Subcutaneous abdominal adipose tissue (tissue), 5 donors: Measurements from ENCODE around the gene PAPPA2.
"Not testable (repeated sequence)": the region's sequence is repeated elsewhere in the genome, so short reads cannot be mapped to it uniquely, and the experiment has no call there.

Experiments
- H3K27ac ChIP-seq: one replicate; pipeline ENCODE4 v1.7.0; 2013; ENCODE audit warnings: low read depth, mild to moderate bottlenecking, inconsistent platforms, low read length, moderate library complexity
- H3K27me3 ChIP-seq, 5 donors: one replicate each; pipeline ENCODE4 v1.7.0; 2013; ENCODE audit warnings: low read length in 5 of 5, inconsistent platforms in 1 of 5; ENCODE audit not compliant: control insufficient read depth in 5 of 5, insufficient read depth in 4 of 5
- H3K36me3 ChIP-seq, 5 donors: one replicate each; pipeline ENCODE4 v1.7.0; 2013; ENCODE audit warnings: low read length in 5 of 5; ENCODE audit not compliant: control insufficient read depth in 5 of 5, insufficient read depth in 5 of 5
- H3K4me1 ChIP-seq, 5 donors: one replicate each; pipeline ENCODE4 v1.7.0; 2013; ENCODE audit warnings: low read length in 5 of 5, mild to moderate bottlenecking in 3 of 5, moderate library complexity in 1 of 5; ENCODE audit not compliant: control insufficient read depth in 5 of 5, insufficient read depth in 5 of 5
- H3K4me3 ChIP-seq, 5 donors: one replicate each; pipeline ENCODE4 v1.7.0; 2013; ENCODE audit warnings: low read length in 5 of 5, low read depth in 1 of 5
- H3K9ac ChIP-seq, 5 donors: one replicate each; pipeline ENCODE4 v1.7.0; 2013; ENCODE audit warnings: low read length in 5 of 5, mild to moderate bottlenecking in 4 of 5, moderate library complexity in 3 of 5
- H3K9me3 ChIP-seq, 5 donors: one replicate each; pipeline ENCODE4 v1.7.0; 2013; ENCODE audit warnings: low read length in 5 of 5; ENCODE audit not compliant: control insufficient read depth in 5 of 5
- donor health status: healthy.
- donor health status: healthy.
- donor health status: healthy.
- donor health status: healthy.
- donor health status: healthy.

PAPPA2 gene

GRCh38 chr1:176560681-176561080 is 97.7 kb downstream of the PAPPA2 start:
- Histone ChIP-seq H3K9ac (no peak overlapping the region), H3K4me3 (no peak overlapping the region), H3K27ac (peak overlapping the region; percentile 13), H3K27me3 (no peaks in the 10 kb centered on the region), H3K9me3 (no peaks in the 10 kb centered on the region), H3K36me3 (no peaks in the 10 kb centered on the region), H3K4me1 (peaks cover 0 to 41% (median 21%) of the 10 kb centered on the region in 5 donors)

GRCh38 chr1:176561761-176562160 is 98.8 kb downstream of the PAPPA2 start:
- not testable (repeated sequence) for H3K27me3 ChIP-seq, H3K36me3 ChIP-seq, H3K9ac ChIP-seq, H3K27ac ChIP-seq, H3K9me3 ChIP-seq, H3K4me3 ChIP-seq
- H3K4me1 ChIP-seq, result peaks cover 0 to 51% (median 32%) of the 10 kb centered on the region in 5 donors

- peak overlapping the region; percentile 3 for H3K27ac ChIP-seq
- peak overlapping the region in 2 of 5 donors; percentile 17 to 28 for H3K4me3 ChIP-seq
- no peaks in the 10 kb centered on the region for H3K36me3 ChIP-seq
- peaks cover 0 to 23% (median 18%) of the 10 kb centered on the region in 5 donors for H3K4me1 ChIP-seq
- no peaks in the 10 kb centered on the region for H3K9me3 ChIP-seq
- H3K9ac ChIP-seq, result no peak overlapping the region
- H3K27me3 ChIP-seq, result no peaks in the 10 kb centered on the region
Measured at GRCh38 chr1:176566004-176566975, 103.3 kb downstream of the PAPPA2 start.

DNA sequence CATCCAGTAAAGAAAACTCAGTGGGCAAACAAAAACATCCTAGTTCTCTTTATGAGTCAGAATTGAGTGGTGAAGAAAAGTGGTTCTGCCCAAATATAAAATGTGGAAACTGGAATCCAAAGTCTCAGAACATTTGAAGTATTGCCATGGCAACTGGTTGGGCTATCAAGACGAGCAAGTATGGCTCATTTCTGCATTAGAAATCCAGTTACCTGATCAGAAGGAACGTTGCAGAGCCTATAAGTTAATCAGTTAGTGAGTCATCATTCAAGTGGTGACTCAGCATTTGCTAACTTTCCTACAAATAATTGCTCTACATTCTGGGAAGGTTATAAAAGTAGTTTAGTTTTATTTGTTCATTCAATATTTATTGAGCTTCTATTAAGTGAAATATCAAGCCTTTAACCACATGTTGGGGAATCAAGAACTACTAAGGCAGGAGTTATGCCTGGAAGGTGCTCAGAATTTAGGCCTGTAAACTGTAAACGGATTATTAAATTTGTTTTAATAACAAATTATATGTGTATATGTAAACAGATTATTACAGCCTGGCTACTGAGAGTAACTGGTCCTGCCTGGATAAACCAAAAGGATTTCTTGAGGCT is 104.3 kb downstream of the PAPPA2 start:
- H3K9me3 ChIP-seq, result no peaks in the 10 kb centered on the region
- no peak overlapping the region for H3K27ac ChIP-seq
- no peaks in the 10 kb centered on the region for H3K27me3 ChIP-seq
- no peak overlapping the region for H3K4me3 ChIP-seq
- H3K4me1 ChIP-seq, result peaks cover 0 to 23% (median 18%) of the 10 kb centered on the region in 5 donors
- no peaks in the 10 kb centered on the region for H3K36me3 ChIP-seq
- no peak overlapping the region for H3K9ac ChIP-seq

- no peak overlapping the region for H3K9ac ChIP-seq
- H3K27me3 ChIP-seq, result no peaks in the 10 kb centered on the region
- no peak overlapping the region for H3K27ac ChIP-seq
- no peaks in the 10 kb centered on the region for H3K36me3 ChIP-seq
- no peak overlapping the region for H3K4me3 ChIP-seq
- H3K9me3 ChIP-seq, result no peaks in the 10 kb centered on the region
- peaks cover 0 to 23% (median 18%) of the 10 kb centered on the region in 5 donors for H3K4me1 ChIP-seq
Measured at GRCh38 chr1:176568185-176568584, 105.2 kb downstream of the PAPPA2 start.

- Histone ChIP-seq H3K4me1 (peaks cover 0 to 19% (median 10%) of the 10 kb centered on the region in 5 donors), H3K9me3 (no peaks in the 10 kb centered on the region), H3K27ac (no peak overlapping the region)
Measured at GRCh38 chr1:176574756-176575155, 111.8 kb downstream of the PAPPA2 start.

GRCh38 chr1:176575991-176576390 is 113.0 kb downstream of the PAPPA2 start:
- Histone ChIP-seq H3K9me3 (no peaks in the 10 kb centered on the region), H3K4me1 (peaks cover 0 to 19% (median 10%) of the 10 kb centered on the region in 5 donors), H3K36me3 (no peaks in the 10 kb centered on the region), H3K27me3 (no peaks in the 10 kb centered on the region), H3K4me3 (no peak overlapping the region), H3K27ac (no peak overlapping the region), H3K9ac (no peak overlapping the region)

More at GRCh38 chr1:176574756-176575155, 111.8 kb downstream of the PAPPA2 start:
- Histone ChIP-seq H3K27me3 (no peaks in the 10 kb centered on the region), H3K4me3 (no peak overlapping the region), H3K36me3 (no peaks in the 10 kb centered on the region), H3K9ac (no peak overlapping the region)

GRCh38 chr1:176576670-176577069 is 113.7 kb downstream of the PAPPA2 start:
- Histone ChIP-seq H3K9ac (no peak overlapping the region), H3K36me3 (no peaks in the 10 kb centered on the region), H3K4me3 (no peak overlapping the region), H3K27ac (no peak overlapping the region), H3K9me3 (no peaks in the 10 kb centered on the region), H3K4me1 (peaks cover 0 to 19% (median 10%) of the 10 kb centered on the region in 5 donors), H3K27me3 (no peaks in the 10 kb centered on the region)

GRCh38 chr1:176577646-176578197 is 114.7 kb downstream of the PAPPA2 start:
- peaks cover 0 to 19% (median 10%) of the 10 kb centered on the region in 5 donors for H3K4me1 ChIP-seq
- no peaks in the 10 kb centered on the region for H3K9me3 ChIP-seq
- no peaks in the 10 kb centered on the region for H3K36me3 ChIP-seq
- no peak overlapping the region for H3K9ac ChIP-seq
- H3K27ac ChIP-seq, result no peak overlapping the region
- H3K27me3 ChIP-seq, result no peaks in the 10 kb centered on the region
- no peak overlapping the region for H3K4me3 ChIP-seq

DNA sequence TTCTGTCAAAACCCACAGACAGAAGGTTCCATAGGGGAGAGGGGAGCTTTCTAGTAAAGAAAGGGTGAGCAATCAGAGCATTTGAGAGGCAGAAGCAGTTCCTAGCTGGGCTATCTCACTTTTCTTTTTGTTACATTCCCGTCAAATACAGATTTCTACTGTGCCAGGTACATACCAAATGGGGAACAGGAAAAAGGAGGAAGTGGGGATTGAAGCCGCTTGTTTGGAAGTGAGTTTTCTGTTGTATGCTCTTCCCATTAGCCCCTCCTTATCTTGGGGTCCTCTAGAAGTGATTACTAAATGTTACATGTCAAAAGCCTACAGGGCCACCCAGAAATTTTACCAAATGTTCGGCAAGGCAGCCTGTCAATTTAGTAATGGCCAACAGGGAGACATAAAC is 116.1 kb downstream of the PAPPA2 start:
- Histone ChIP-seq H3K27ac (no peak overlapping the region), H3K4me1 (peaks cover 0 to 19% (median 10%) of the 10 kb centered on the region in 5 donors), H3K9ac (no peak overlapping the region)

More for the DNA sequence above, 116.1 kb downstream of the PAPPA2 start:
- Histone ChIP-seq H3K36me3 (no peaks in the 10 kb centered on the region), H3K27me3 (no peaks in the 10 kb centered on the region), H3K9me3 (no peaks in the 10 kb centered on the region), H3K4me3 (no peak overlapping the region)
